GM11168 (cell line): Measurements from ENCODE around the gene MDH2.
"Not testable (repeated sequence)": the region's sequence is repeated elsewhere in the genome, so short reads cannot be mapped to it uniquely, and the experiment has no call there.

Experiments used
- in situ Hi-C: fragments of 300-500 bp; cut with MboI; formaldehyde crosslinking; loops from one replicate; pipeline ENCODE4 v1.12.0; 2022; ENCODE audit warnings: low sequenced_read_pairs; ENCODE audit not compliant: unreplicated experiment

The MDH2 gene

GRCh38 chr7:76106130-76106529 is 58.2 kb downstream of the MDH2 start:
- in situ Hi-C loops: not testable (repeated sequence)

- in situ Hi-C loops: no loop called here
Observed at GRCh38 chr7:76106893-76107292, 59.0 kb downstream of the MDH2 start.

GRCh38 chr7:76108540-76109233 is 60.8 kb downstream of the MDH2 start:
- in situ Hi-C loops: no loop called here

GRCh38 chr7:76113042-76113630 is 65.2 kb downstream of the MDH2 start:
- in situ Hi-C loops: not testable (repeated sequence)

GRCh38 chr7:76114742-76115141 is 66.8 kb downstream of the MDH2 start:
- in situ Hi-C loops: not testable (repeated sequence)
